ENCODE results near the gene PTPRN2. TPM values are rescaled to one million over a fixed set of nuclear protein-coding genes. Genes with fewer than 3 reads are reported as not detected.

Gene PTPRN2
- polyA plus RNA-seq, 1 of the 3 experiments (the other 2 are of a cell fraction) = 4.0 TPM

DNA sequence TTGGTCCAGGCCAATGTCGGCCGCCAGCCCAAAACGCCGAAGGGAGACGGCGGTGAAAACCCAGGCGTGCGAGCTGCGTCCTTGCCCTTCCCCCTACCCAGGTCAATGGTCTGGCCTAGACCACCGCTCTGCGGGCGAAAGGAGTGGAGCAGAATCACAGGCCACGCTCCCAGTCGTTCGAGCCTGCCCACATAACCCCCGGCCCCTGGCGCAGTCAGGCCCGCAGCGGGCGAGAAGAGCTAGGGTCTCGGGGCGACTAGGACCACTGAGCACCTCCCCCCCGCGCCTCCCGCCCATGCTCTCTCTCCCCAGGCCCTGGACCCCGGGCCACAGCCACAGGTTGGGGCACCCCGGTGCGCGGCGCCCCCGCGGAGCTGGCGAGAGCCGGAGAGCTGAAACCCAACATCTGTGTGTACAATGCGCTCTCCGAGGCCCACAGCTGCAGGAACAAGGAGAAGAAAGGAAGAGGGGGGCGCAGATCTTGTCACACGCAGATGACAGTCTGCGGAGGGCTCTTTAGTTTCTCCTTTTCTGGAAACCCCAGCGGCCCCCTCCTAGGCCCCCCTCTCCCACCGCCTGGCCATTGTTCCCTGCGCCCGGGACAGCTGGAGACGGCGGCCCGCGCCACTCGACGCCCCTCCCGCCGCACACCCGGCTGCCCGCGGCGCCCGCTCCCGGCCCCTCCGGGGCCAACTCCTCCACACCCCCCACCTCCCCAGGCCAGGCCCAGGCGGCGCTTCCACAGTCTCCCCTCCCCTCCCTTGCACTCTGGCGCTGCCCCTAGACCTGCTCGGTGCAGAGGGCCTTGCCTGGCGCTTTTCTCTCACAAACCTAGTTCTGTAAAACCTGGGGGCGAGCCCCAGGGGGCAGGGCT lies 895.8 kb downstream of the PTPRN2 start:
- Histone ChIP-seq H3K4me1 (ENCODE audit: control insufficient read depth in 1 of 2, insufficient read depth in 2 of 2, low read depth in 1 of 2, low read length in 1 of 2) (peaks cover 0 to 17% of the 10 kb centered on the region in 2 experiments; a peak in 1 of 4 replicates), H3K4me2 (no peak overlapping the region), H3K9ac (no peak overlapping the region), H3K27me3 (ENCODE audit: insufficient read depth) (no peaks in the 10 kb centered on the region), H4K20me1 (ENCODE audit: insufficient read depth) (no peaks in the 10 kb centered on the region), H2AFZ (ENCODE audit: low read depth) (no peak overlapping the region), H3K4me3 (ENCODE audit: low read depth in 2 of 2, low read length in 1 of 2) (no peak overlapping the region), H3K27ac (ENCODE audit: low read depth in 2 of 2, low read length in 1 of 2) (no peak overlapping the region; a peak in 1 of 4 replicates), H3K9me2 (no peaks in the 10 kb centered on the region), H3K9me3 (no peaks in the 10 kb centered on the region), H3K36me3 (replicated peaks in 1 of 2; ENCODE audit: control insufficient read depth in 1 of 2, insufficient read depth in 2 of 2, low read length in 1 of 2) (no peaks in the 10 kb centered on the region), H3K79me2 (ENCODE audit: insufficient read depth) (peaks cover 5% of the 10 kb centered on the region; the same call in 1 of the 2 replicates), H3F3A (replicated peaks; ENCODE audit: insufficient read depth) (peaks cover 14% of the 10 kb centered on the region)
- CTCF ChIA-PET = interaction anchor here (1.6 to 2.2 kb wide), 3 partner anchors 9 to 60 kb away, joined by 3 to 10 read pairs (median 6); no protein-coding TSS in a partner anchor
- peak; percentile 56 for DNase-seq
- POLR2A ChIA-PET = no interaction called here
- TF ChIP-seq GATA2 (CRISPR knock-in tag; IDR thresholded peaks at IDR 0.05) (no peak), YY1 (IDR thresholded peaks at IDR 0.05; ENCODE audit: low read depth) (no peak), NFIC (IDR thresholded peaks at IDR 0.05; ENCODE audit: borderline replicate concordance) (no peak), MEF2A (IDR thresholded peaks at IDR 0.05; ENCODE audit: borderline replicate concordance, low read depth) (no peak), RFX5 (IDR thresholded peaks at IDR 0.05; ENCODE audit: low read length) (no peak), IRF3 (IDR thresholded peaks at IDR 0.05; ENCODE audit: low read depth, low read length) (no peak), TCF12 (IDR thresholded peaks at IDR 0.05) (no peak), RCOR1 (IDR thresholded peaks at IDR 0.05; ENCODE audit: low read length) (no peak)
- TF ChIP-seq, protein P1, sequence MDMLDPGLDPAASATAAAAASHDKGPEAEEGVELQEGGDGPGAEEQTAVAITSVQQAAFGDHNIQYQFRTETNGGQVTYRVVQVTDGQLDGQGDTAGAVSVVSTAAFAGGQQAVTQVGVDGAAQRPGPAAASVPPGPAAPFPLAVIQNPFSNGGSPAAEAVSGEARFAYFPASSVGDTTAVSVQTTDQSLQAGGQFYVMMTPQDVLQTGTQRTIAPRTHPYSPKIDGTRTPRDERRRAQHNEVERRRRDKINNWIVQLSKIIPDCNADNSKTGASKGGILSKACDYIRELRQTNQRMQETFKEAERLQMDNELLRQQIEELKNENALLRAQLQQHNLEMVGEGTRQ (IDR thresholded peaks at IDR 0.05; ENCODE audit: borderline replicate concordance, low read depth, low read length) = no peak
- TF ChIP-seq, protein P2, sequence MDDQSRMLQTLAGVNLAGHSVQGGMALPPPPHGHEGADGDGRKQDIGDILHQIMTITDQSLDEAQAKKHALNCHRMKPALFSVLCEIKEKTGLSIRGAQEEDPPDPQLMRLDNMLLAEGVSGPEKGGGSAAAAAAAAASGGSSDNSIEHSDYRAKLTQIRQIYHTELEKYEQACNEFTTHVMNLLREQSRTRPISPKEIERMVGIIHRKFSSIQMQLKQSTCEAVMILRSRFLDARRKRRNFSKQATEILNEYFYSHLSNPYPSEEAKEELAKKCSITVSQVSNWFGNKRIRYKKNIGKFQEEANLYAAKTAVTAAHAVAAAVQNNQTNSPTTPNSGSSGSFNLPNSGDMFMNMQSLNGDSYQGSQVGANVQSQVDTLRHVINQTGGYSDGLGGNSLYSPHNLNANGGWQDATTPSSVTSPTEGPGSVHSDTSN (IDR thresholded peaks at IDR 0.05) = no peak
- WGBS (ENCODE audit: low lambda C conversion rate) = 88% methylated on average over 59 of the region's 64 CpGs

GRCh38 chr7:157690833-157691585 lies 896.6 kb downstream of the PTPRN2 start:
- POLR2A ChIA-PET = interaction anchor here (1.0 to 1.4 kb wide), 5 partner anchors 10 to 61 kb away, joined by 4 to 10 read pairs (median 5); no protein-coding TSS in a partner anchor
- H3K4me2 ChIP-seq = peak overlapping the region; percentile 98; the same call in 1 of the 2 replicates
- H3K9ac ChIP-seq = no peak overlapping the region
- TF ChIP-seq EZH2phosphoT487 (IDR thresholded peaks at IDR 0.05; ENCODE audit: borderline replicate concordance, low read depth) = no peak
- no peak for TF ChIP-seq MAX (IDR thresholded peaks at IDR 0.05; ENCODE audit: low read depth)
- TF ChIP-seq, protein P3, sequence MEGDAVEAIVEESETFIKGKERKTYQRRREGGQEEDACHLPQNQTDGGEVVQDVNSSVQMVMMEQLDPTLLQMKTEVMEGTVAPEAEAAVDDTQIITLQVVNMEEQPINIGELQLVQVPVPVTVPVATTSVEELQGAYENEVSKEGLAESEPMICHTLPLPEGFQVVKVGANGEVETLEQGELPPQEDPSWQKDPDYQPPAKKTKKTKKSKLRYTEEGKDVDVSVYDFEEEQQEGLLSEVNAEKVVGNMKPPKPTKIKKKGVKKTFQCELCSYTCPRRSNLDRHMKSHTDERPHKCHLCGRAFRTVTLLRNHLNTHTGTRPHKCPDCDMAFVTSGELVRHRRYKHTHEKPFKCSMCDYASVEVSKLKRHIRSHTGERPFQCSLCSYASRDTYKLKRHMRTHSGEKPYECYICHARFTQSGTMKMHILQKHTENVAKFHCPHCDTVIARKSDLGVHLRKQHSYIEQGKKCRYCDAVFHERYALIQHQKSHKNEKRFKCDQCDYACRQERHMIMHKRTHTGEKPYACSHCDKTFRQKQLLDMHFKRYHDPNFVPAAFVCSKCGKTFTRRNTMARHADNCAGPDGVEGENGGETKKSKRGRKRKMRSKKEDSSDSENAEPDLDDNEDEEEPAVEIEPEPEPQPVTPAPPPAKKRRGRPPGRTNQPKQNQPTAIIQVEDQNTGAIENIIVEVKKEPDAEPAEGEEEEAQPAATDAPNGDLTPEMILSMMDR (IDR thresholded peaks at IDR 0.05) = no peak
- no peak for TF ChIP-seq TAF1 (IDR thresholded peaks at IDR 0.05; ENCODE audit: borderline replicate concordance, low read depth, low read length)
- no peak for TF ChIP-seq TEAD4 (IDR thresholded peaks at IDR 0.05; ENCODE audit: borderline replicate concordance, insufficient read depth)
- TF ChIP-seq RXRA (IDR thresholded peaks at IDR 0.05; ENCODE audit: borderline replicate concordance, low read depth) = no peak
- TF ChIP-seq RCOR1 (IDR thresholded peaks at IDR 0.05; ENCODE audit: low read length) = no peak
- no peak for TF ChIP-seq GATA2 (CRISPR knock-in tag; IDR thresholded peaks at IDR 0.05)

More at GRCh38 chr7:157690833-157691585, 896.6 kb downstream of the PTPRN2 start:
- CTCF ChIA-PET = interaction anchor here (0.7 to 2.2 kb wide), 12 partner anchors 9 to 303 kb away, joined by 3 to 10 read pairs (median 4); no protein-coding TSS in a partner anchor
- Histone ChIP-seq H3K27ac (ENCODE audit: low read depth in 2 of 2, low read length in 1 of 2) (peak overlapping the region in 1 of 2 experiments; percentile 89; a peak in 2 of 4 replicates), H4K20me1 (ENCODE audit: insufficient read depth) (no peaks in the 10 kb centered on the region), H3F3A (replicated peaks; ENCODE audit: insufficient read depth) (peaks cover 14% of the 10 kb centered on the region), H3K27me3 (ENCODE audit: insufficient read depth) (no peaks in the 10 kb centered on the region), H2AFZ (ENCODE audit: low read depth) (no peak overlapping the region), H3K79me2 (ENCODE audit: insufficient read depth) (peaks cover 5% of the 10 kb centered on the region; the same call in 1 of the 2 replicates), H3K9me2 (no peaks in the 10 kb centered on the region), H3K9me3 (no peaks in the 10 kb centered on the region), H3K4me1 (ENCODE audit: control insufficient read depth in 1 of 2, insufficient read depth in 2 of 2, low read depth in 1 of 2, low read length in 1 of 2) (peaks cover 0 to 17% of the 10 kb centered on the region in 2 experiments; a peak in 1 of 4 replicates), H3K36me3 (replicated peaks in 1 of 2; ENCODE audit: control insufficient read depth in 1 of 2, insufficient read depth in 2 of 2, low read length in 1 of 2) (no peaks in the 10 kb centered on the region), H3K4me3 (ENCODE audit: low read depth in 2 of 2, low read length in 1 of 2) (peak overlapping the region; percentile 86 to 96; a peak in 2 of 4 replicates)
- peak; percentile 99 for DNase-seq
- 62% methylated on average over 28 of the region's 72 CpGs for WGBS (ENCODE audit: low lambda C conversion rate)
